OCI-M1 (cell line): ENCODE measurements around the gene CELF4.

Experiments
- DNase-seq: peaks from one replicate; lab custom pipeline; 2025; lab: John Stamatoyannopoulos, UW

Gene CELF4

DNA sequence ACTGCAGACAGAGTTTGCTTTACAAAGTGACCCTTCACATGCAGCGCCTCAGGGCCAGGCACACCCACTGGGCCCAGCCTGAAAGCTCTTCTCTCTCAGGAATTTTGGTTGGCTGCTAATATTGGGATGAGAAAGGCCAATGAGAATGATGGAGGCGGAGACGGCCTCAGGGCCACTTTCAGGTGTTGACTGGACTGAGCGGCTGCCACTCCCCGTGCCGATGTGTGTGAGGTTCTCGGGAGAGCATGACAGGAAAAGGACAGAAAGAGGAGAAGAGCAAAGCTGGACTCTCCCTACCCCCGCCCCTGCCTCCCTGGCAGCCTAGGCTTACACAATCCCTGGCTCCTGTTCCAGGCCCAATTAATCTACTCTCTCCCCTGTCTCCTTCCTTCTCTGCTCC, 155.7 kb downstream of the CELF4 start:
- no peak for DNase-seq

DNA sequence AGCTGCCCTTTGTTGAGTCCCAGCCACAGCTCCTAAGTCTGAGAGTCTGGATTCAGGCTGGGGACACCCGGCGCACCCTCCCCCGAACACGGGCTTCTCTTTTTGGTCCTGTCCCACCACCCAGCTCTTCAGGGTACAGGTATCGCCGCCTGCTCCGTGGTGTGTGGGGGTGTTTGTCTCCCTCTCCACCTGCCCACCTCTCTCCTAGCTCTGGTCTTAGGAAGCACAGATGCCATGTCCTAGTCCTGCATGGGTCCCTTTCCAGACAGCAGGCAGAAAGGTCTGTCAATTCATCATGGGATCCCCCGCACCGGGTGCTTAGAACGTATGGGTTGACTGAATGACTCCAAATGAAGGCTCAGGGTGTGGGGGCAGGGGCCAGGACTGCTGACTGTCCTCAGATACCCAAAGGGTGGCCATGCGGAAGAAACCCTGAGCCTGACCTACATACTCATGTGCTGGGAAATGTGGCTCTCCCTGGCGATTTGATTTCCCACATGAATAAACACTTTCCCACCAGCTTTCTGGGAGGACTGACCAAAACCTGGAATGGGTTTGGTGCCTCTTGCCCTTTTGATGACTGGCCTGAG, 156.8 kb downstream of the CELF4 start:
- DNase-seq: no peak

- no peak for DNase-seq
Observed at GRCh38 chr18:37407571-37407970, 158.0 kb downstream of the CELF4 start.

GRCh38 chr18:37405772-37406171, 159.8 kb downstream of the CELF4 start:
- no peak for DNase-seq

DNA sequence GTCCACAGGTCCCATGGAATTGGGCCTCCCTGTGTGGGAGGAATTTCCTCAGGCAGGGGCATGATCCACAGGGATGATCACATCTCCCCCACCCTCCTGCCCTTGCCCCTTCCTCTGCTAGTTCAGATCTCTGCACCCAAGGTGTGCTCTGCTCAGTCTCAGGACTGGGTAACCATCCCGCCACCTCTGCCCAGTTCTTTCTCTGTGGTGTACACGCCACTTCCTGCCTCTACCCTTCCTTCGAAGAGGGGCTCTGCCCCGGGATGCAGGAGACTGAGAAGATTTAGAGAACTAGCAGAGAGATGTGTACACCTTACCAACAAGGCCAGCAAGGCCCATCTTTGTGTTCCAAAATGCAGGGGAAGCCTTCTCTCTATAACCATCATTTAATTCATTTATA, 160.4 kb downstream of the CELF4 start:
- DNase-seq: no peak

- no peak for DNase-seq
Observed at GRCh38 chr18:37403788-37404187, 161.8 kb downstream of the CELF4 start.

- DNase-seq: no peak
Observed at GRCh38 chr18:37403100-37403781, 162.4 kb downstream of the CELF4 start.

- no peak for DNase-seq
Observed at GRCh38 chr18:37402735-37403099, 162.9 kb downstream of the CELF4 start.

- no peak for DNase-seq
Observed at GRCh38 chr18:37400802-37401201, 164.8 kb downstream of the CELF4 start.

GRCh38 chr18:37398248-37398920, 167.2 kb downstream of the CELF4 start:
- DNase-seq: no peak

DNA sequence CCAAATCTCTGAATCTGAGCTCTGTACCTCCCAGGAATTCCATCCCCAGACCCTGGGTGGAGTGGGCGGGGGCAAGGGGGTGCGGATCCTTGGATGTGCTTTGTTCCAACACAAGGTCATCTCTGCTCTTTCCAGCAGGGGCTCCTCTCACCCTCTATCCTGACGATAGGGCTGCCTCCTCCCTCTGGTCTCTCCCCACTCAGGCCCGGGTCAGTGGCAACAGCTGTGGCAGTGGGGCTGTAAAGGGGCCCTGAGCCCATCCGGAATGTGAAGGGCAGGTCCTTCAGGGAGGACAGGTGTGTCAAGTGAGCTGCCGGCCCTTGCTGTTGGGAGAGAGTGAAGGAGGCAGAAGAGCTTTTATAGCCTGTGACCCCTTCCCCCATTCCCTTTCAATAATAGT, 167.8 kb downstream of the CELF4 start:
- no peak for DNase-seq

- DNase-seq: no peak
Observed at GRCh38 chr18:37396971-37397720, 168.5 kb downstream of the CELF4 start.

GRCh38 chr18:37395631-37396030, 170.0 kb downstream of the CELF4 start:
- DNase-seq: no peak

- DNase-seq: no peak
Observed at GRCh38 chr18:37395138-37395537, 170.5 kb downstream of the CELF4 start.

- DNase-seq: no peak
Observed at GRCh38 chr18:37394610-37394965, 171.0 kb downstream of the CELF4 start.

GRCh38 chr18:37393945-37394609, 171.5 kb downstream of the CELF4 start:
- no peak for DNase-seq

DNA sequence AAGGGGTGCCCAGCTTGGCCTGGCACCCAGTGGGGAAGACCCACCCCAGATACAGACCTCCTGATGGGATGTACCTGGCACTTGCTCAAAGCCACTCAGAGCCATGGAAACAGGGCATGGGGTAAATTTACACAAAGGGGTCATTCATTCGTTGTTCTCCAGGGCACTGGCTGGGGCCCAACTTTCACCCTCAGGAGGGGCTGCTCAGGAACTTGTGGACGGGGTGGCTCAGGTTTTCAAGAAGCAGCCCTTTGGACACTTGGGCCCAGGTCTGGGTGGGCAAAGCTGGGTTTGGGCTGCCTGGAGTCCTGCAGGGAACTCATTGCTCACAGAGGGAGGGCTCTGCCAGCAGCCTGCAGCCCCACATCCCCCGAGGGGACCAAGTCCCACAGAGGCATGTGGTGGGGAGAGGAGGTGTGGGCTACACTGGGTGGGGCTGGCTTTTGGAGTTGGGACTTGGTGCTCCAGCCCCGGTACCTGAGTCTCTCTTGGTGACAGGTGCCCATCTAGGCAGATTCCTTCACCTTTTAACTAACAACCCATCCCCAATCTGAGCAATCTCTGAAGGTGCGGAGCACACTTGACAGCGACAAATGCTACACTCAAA, 172.3 kb downstream of the CELF4 start:
- no peak for DNase-seq

GRCh38 chr18:37392648-37393047, 172.9 kb downstream of the CELF4 start:
- DNase-seq: no peak

DNA sequence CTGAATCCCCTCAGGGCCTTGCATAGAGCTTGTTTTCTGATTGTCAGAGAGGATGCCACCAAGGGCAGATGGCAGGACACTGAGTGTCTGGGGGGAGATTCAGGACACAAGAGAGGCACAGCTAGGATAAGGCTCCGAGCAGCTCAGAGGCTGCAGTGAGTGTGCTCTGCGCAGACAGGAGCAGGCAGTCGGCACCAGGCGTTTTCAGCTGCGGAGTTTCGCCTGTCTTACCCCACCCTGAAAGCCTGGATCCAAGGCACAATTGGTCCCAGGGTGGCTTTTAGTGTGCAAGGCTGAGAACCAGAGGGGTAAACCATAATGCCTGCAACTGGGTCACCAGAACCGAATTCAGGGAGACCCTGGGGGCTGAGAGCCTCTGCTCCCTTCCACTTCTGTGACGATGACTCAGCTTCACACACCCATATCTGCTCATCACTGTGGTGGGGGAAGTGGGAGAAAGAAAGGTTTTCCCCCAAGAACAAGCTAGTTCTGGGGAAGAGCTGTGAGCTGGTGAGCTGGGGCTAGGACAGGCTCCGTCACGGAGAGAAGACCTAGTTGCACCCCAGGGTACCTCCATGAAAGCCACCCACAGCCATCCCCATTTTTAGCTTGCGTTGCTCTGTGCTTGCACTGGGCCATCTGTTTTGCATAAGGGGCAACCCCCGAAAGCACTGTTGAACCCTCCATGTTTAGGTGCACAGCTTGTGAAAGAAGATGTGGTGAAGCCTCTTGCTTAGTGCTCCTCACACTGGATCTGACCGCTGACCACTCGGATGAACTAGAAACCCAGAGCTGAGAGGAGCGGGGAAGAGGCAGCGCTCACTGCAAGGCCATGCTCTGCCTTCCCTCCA, 173.7 kb downstream of the CELF4 start:
- no peak for DNase-seq

GRCh38 chr18:37391156-37391555, 174.4 kb downstream of the CELF4 start:
- no peak for DNase-seq

GRCh38 chr18:37390687-37391086, 174.9 kb downstream of the CELF4 start:
- DNase-seq: no peak
